ENCODE measurements around the gene PJVK.
A peak's percentile ranks its signal among the peaks of the same experiment; 100 is the strongest.
"Not testable (repeated sequence)": the region's sequence is repeated elsewhere in the genome, so short reads cannot be mapped to it uniquely, and the experiment has no call there.

Gene PJVK, protein sequence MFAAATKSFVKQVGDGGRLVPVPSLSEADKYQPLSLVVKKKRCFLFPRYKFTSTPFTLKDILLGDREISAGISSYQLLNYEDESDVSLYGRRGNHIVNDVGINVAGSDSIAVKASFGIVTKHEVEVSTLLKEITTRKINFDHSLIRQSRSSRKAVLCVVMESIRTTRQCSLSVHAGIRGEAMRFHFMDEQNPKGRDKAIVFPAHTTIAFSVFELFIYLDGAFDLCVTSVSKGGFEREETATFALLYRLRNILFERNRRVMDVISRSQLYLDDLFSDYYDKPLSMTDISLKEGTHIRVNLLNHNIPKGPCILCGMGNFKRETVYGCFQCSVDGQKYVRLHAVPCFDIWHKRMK

DNA sequence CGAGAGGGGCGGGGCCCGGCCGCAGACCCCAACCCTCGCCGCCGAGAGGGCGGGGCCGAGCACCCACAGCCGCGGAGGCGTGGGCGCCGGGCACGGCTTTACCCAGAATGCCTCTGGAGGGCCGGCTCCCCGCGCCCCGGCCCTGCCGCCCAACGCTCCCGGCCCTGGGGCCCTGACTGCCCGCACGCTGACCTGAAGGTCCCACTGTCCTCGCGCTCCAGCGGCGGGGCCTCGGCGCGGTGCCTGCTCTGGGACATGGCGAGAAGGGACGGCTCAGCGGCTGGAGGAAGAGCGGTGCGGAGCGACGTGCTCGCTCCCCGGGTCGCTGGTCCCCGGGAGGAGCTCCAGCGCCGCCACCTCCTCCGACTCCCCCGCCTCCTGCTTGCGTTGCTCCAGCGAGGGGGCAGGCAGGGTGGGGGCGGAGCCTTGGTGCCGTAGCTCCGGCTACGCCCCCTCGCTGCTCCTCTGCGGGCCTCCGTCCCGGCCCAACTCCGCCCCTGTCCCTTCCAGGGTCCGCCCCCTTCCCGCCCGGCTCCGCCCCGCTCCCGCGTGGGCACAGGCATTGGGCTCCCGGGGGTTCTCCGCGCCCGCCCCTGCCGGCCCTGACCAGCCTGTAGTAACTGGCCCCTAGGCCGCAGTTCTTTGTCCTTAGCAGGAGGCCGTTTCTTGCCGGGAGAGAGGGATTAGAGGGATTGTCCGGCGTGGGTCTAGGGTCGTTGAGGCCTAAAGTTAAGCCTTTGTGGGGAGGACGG lies at the start of gene PJVK, which contains the start of gene PRKRA:
PJVK (plus strand) TSS at position 605 of the 752 bp plus-strand sequence. CDS start 2,032 bp downstream, outside the sequence.
PRKRA (minus strand) TSS at position 402 of the 752 bp plus-strand sequence; CDS start at position 257, 145 bp downstream.
- peak; percentile 95 for DNase-seq (ENCODE audit: low read depth)

DNA sequence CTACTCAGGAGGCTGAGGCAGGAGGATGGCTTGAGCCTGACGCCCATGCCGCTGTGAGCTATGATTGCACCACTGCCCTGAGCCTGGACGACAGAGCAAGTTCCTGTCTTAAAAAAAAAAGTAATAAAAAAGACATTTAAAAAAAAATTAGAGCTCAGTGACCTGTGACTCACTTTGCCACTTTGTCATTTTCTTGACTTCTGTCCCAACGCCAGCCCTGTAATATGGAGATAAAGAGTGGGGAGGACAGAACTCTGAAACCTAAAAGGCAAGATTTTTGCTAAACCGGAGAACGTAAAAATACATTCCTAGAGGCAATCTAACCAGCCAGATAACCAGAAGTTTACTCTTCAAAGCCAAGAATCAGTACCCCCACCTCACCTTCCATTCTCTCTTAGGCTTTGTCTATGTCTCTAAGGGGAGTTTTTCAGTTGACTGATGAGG lies 49.2 kb upstream of the PJVK start:
- DNase-seq (ENCODE audit: low read depth): no peak

DNA sequence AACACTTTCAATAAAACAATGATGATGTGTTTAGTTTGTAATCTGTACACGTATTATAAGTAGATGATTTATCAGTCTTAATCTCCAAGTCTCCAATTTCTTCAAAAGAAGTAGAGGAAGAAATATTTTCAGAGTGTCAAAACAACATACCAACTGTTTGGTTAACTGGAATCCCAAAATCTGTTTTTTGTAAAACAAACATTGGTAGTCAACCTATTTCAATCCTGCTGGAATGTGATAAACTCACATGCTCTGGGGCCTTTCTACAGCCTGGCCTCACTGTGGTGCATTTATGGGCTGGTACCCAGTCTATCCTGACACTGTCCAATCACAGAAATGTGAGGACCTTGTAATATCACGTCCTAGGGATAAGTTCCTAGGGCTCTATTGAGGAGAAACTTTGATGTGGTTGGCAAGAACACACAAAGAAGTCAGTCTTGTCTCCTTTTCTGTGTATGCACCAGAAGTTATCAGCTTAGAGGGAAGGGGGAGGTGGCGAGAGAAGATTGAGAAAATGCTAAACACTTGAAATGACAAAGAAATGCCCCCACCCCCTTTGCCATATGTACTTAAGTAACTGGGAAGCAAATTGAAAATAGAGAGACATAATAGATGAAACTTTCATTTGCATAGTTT lies 47.4 kb upstream of the PJVK start:
- DNase-seq (ENCODE audit: low read depth): no peak

DNA sequence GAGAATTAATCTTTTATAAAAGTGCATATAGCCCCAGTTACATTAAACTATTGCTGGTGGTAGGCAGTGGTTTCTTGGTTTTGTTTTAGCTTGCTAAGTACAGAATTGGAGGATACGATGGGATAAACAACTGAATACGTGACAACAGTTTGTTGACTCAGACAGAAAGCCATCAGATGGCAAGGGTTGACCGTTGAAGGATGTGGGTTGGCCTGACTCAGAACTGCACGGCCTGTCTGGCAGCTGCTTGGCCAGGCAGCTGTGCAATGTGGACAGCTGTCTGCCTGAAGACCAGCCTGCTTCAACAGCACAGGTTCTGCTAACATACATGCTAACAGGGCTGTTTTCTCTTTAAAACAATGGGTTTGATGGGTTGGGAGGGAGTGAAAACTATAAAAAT lies 46.8 kb upstream of the PJVK start:
- DNase-seq (ENCODE audit: low read depth): no peak

DNA sequence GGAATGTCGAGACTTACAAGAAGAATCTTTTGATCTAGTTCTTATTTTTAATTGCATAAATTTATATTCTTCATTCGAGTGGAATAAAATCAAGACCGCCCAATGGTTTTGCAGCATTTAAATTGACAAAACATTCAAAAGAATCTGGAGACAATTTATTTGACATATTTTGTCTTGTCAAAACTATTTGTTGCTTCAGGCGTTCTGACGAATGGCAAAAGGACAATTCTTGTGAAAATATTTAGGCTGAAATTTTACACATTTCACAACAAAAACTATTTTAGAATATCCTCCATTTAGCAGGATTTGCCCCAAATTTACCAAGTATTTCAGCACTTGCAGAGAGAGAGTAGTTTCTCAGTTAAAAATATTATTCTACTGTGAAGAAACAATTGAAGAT lies 41.9 kb upstream of the PJVK start:
- DNase-seq (ENCODE audit: low read depth): no peak

DNA sequence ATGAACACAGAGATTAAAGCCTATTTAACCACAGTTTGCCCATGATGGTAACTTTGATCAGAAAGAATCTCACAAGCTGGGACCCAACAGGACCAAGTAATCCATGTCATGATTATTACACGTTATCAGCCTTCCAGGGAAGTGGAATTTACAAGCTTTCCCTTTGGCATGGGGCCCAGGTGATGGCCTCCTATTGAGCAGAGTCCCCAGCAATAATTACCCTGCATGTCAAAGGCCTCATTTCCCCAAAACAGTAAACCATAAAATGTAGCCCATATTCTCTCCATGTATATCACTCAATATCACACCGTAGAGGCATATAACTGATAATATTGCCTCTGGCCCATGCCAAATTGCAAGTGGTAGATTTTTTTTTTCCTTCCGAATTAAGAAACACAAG lies 39.1 kb upstream of the PJVK start:
- DNase-seq (ENCODE audit: low read depth): no peak

DNA sequence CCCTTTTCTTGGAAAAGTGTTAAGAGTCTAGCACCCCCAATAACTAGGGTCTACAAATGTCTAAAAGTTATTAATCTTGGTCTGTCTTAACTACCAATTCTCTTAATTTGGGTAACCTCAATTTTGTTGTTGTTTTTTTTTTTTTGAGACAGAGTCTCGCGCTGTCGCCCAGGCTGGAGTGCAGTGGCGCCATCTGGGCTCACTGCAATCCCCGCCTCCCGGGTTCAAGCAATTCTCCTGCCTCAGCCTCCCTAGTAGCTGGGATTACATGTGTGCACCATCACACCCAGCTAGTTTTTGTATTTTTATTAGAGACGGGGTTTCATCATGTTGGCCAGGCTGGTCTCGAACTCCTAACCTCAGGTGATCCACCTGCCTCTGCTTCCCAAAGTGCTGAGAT lies 38.7 kb upstream of the PJVK start:
- DNase-seq (ENCODE audit: low read depth): not testable (repeated sequence)

DNA sequence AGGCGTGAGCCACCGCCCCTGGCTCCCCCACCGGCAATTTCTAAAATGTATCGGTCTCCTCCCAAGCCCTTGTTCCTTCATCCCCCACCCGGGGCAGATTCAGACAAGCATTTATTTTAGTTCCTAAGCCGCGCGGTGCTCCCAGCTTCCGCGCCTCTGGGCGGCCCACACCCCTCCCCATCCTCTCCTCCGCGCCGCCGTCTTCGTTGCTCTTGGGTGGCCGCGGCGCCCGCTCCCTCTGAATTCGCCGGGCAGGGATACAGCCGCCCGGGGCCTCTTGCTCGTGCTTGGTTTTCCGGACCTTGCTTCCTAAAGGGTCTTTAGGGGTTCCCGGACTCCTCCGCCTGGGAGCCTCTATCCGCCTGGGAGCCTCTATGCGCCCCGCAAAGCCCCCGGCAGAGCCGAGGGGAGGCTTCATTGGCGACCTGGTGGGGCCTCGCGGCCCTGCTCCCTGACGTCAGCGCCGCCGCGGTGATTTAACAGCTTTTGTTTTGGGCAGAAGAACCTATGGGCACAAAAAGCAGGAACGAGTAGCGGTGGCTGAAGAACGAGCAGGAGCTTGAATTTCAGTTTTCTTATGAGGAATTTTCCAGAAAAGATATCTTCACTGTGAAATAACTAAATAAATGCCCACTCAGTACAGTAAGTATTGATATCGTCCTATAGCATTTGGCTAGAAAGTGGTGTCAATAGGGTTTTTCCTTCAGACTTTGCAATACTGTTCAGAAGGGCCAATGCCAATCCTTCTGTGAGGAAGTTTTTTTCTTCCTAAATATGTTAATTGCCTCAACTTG lies 37.5 kb upstream of the PJVK start:
- DNase-seq (ENCODE audit: low read depth): peak; percentile 64

DNA sequence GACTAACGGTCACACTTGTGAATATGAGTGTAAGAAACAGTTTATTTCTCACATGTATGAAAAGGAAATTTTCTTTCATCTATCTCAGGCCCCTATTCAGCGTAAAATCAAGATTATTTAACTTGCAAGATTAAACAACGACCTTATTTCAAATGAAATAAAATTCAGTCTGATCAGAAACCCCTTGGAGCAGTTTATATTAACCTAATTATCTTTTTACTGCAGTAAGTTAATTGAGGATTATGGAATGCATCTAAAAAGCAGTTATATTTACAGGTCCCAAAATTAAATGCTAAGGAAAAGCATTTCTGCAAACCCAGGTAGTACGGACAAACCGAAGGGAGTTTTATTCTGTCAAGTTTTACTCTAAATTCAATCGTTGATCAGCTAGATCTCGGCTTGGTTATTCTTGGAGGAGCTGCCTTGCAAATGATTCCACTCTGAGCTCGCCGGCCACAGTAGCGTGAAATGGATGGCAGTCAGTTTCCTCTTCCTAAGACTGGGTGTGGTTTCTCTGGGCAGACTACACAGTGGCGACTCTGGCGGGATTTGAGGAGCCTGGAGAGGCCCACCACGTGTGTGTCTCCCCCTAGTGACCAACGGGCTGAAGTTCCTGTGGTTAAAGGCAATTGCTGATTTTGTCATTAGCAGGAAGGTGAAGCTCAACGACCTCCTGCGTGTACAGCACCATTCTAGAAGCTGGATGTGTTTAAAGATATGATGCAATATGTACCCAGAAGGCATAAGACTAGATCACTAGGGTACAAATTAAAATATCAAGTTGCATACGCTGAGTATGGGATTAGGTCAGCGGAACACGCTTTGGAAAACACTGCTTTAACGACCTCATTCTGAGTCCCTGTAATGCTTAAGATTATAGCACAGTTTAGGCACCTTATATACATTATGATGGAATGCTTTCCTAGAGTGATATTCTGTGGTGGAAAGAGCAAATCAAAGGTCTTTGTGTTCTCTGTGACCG lies 36.6 kb upstream of the PJVK start:
- DNase-seq (ENCODE audit: low read depth): peak; percentile 56

DNA sequence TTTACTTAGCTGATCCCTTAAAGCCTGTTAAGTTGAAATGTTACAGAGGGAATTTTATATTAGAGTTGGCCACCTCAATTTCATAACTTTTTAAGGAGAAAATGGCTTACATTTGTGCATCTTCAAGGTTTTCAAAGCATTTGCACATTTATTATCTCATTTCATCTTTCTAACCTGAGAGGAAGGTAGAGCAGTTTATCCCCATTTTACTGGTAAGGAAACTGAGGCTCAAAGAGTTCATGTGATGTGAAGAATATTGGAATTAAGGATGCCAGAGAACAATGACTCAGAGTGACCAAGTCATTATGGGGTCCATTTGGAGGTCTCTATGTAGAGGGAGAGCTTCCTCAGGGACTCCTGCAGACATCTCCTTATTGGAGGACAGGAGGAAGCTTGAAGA lies 35.2 kb upstream of the PJVK start:
- DNase-seq (ENCODE audit: low read depth): no peak

DNA sequence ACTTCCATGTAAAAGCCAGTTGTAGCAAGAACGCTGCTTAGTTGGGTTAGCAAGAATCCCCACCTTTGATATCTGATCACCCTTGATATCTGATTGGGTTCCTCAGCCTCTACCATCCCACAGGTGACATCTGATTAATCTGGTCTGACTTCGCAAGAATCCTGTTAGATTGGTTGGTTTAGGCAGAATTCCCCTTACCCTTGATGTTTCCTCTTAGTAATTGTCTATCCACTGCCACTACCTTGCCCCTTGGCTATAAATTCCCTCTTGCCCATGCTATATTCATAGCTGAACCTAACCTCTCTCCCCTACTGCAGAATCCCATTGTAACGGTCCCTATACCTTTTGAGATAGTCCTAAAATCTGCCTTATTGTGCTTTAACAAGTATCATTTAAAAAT lies 33.3 kb upstream of the PJVK start:
- DNase-seq (ENCODE audit: low read depth): no peak

DNA sequence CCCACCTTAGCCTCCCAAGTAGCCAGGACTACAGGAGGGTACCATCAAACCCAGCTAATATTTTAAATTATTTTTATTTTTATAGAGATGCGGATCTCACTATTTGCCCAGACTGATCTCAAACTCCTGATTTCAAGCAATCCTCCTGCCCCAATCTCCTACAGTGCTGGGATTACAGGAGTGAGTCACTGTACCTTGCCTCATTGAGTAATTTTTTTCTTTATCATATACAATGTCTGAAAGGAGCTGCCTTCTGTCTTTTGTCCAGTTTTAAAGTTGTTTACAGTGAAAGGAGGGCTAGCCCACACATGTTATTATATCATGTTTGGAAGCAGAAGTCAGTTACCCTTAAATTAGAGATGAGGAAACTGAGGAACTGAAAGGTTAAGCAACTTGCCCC lies 32.8 kb upstream of the PJVK start:
- DNase-seq (ENCODE audit: low read depth): no peak

DNA sequence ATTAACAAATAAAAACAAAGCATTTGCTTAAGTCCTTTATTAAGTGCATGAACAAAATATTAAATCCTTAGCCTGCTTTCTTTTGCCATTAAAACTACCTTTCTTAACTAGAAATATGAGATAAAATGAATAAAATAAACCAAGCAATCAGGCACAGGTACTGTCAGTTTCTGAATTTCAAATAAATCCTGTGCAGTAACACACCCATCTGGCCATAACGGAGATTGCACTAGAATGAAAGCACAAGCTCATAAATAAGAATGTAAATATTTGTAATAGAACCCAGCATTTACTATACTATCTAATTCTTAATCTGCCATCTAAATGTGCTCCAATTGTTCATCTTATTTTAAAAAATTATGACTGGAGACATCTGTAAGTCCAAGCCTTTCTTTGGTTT lies 32.1 kb upstream of the PJVK start:
- DNase-seq (ENCODE audit: low read depth): no peak

DNA sequence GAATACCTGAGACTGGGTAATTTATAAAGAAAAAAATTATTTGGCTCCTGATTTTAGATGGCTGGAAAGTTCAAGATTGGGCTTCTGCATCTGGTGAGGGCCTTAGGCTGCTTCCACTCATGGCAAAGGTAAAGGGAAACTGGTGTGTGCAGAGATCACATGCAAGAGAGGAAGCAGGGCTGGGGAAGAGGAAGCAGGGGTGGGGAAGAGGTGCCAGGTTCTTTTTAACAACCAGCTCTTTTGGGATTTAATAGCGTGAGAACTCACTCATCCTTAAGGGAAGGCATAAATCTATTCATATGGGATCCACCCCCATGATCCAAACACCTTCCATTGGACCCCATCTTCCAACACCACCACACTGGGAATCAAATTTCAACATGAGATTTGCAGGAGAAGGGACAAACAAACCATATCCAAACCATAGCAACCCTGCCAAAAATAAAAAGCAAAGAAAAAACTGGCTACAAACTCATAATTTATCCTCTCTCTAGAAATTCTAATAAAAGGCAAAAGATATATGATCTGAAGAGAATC lies 30.6 kb upstream of the PJVK start:
- no peak for DNase-seq (ENCODE audit: low read depth)

DNA sequence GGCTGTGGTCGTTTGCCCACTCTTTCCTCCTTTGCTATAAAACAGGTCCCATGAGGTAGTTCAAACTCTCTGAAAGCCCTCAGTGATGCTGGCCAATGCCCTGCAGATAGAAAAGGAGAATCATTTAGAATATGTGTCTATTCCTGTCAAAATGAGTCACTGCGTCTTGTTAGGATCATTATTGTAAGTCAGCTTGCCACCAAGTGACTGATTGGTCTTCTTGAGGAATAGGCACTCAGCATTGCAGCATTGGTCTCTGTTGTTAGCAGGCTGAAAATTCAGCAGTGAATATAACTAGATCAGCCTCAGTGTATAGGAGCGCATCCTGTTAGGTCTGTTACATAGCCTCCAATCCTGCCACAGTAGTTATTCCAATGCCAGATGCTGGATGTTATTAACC lies 29.1 kb upstream of the PJVK start:
- DNase-seq (ENCODE audit: low read depth): no peak

DNA sequence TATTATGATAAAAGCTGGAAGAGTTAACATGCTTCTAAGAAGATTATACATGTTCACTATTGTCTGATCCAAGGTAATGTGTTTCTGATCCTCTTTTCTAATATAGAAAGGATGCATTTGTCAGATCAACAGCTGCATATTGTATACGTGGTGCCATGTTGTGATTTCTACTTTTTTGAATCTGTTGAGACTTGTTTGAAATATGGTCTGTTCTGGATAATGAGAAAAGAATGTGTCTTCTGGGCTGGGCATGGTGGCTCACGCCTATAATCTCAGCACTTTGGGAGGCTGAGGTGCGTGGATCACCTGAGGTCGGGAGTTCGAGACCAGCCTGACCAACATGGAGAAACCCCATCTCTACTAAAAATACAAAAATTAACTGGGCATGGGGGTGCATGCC lies 27.4 kb upstream of the PJVK start:
- not testable (repeated sequence) for DNase-seq (ENCODE audit: low read depth)

DNA sequence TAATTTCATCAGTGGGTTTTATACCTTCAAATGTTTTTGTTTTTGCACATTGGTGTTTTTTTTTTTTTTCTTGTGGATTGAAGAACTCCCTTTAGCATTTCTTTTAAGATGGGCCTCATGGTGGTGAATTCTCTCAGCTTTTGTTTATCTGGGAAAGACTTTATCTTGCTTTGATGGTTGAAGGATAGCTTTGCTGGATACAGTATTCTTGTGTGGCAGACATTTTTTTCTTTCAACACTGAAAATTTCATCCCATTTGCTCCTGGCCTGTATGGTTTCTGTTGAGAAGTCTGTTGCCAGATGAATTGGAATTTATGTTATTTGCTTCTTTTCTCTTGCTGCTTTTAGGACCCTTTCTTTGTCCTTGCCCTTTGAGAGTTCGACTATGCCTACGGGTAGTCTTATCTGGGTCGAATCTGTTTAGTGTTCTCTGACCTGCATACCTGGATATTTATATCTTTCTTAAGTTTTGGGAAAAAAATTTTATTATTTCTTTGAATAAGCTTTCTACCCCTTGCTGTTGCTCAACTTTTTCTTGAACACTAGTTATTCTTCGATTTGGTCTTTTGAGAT lies 25.8 kb upstream of the PJVK start:
- no peak for DNase-seq (ENCODE audit: low read depth)

DNA sequence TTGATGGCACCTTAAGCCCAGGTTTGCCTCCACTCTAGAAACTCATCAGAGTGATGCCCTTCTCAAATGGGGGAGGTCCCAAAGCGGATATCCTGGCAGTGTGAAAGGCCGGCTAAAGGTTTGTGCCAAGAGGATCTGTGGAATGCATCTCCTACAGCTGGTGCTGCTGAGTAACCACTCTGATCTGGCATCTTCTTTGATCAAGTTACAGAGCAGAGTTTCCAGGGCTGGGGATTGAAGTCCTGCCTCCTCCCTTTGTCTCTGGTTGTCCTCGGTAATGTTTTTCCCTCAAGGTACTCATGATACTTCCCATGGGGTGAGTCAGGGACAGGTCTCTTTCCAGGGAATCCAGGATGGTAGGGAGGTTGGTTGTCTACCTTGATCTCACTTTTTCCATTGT lies 24.8 kb upstream of the PJVK start:
- no peak for DNase-seq (ENCODE audit: low read depth)

DNA sequence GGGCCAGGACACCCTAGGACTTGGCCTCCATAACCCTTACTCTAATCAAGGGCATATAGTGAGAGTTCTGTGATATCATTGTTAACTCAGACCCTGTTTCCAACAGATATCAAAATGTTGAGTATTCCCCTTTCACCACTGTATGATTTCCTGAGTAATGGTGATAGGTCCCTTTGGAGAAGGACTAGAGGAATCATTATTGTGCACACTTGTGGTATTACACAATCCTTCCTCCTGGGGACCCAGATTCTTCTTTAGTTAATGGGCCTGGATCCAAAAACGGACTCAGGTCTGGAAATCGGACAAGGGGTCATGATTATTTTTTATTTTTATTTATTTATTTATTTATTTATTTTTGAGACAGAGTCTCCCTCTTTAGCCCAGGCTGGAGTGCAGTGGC lies 23.7 kb upstream of the PJVK start:
- DNase-seq (ENCODE audit: low read depth): no peak

DNA sequence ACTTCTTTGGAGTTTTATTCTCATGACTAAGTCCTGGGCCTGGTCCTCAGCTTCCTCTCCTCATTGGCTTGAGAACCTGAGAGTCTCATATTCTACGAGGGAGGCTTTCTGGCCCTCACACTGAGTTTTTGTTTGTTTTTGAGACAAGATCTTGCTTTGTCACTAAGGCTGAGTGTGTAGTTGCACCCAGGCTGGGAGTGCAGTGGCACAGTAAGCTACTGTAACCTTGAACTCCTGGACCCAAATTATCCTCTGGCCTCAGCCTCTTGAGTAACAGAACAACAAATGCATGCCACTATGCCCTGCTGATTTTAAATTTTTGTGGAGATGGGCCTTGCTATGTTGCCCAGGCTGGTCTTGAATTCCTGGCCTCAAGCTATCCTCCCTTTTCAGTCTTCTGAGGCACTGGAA lies 22.8 kb upstream of the PJVK start:
- DNase-seq (ENCODE audit: low read depth): no peak
